ENCODE measurements around the gene KLHL22. TPM values are rescaled to one million over a fixed set of nuclear protein-coding genes. Genes with fewer than 3 reads are reported as not detected.

The KLHL22 gene
- total RNA-seq, 1 donor from 2014 or later = 17.7 TPM

DNA sequence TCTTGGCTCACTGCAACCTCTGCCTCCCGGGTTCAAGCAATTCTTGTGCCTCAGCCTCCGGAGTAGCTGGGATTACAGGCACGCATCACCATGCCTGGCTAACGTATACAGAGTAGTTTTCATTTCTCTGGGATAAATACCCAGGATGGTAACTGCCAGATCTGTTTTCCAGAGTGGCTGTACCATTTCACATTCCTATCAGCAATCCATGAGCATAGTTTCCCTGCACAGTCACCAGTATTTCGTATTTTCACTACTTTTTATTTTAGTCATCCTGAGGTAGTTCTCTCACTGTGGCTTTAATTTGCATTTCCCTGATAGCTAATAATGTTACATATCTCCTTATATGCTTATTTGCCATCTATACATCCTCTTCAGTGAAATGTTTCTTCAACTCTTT, 47.0 kb downstream of the KLHL22 start:
- Mint-ChIP-seq H3K27ac (no peak overlapping the region), H3K9me3 (no peaks in the 10 kb centered on the region), H3K4me1 (no peaks in the 10 kb centered on the region), H3K27me3 (no peaks in the 10 kb centered on the region), H3K36me3 (ENCODE audit: low read depth) (peaks cover 17% of the 10 kb centered on the region), H3K4me3 (no peak overlapping the region)
- DNase-seq = no peak
- intact Hi-C loops (cut with micrococcal nuclease) = no loop called here

DNA sequence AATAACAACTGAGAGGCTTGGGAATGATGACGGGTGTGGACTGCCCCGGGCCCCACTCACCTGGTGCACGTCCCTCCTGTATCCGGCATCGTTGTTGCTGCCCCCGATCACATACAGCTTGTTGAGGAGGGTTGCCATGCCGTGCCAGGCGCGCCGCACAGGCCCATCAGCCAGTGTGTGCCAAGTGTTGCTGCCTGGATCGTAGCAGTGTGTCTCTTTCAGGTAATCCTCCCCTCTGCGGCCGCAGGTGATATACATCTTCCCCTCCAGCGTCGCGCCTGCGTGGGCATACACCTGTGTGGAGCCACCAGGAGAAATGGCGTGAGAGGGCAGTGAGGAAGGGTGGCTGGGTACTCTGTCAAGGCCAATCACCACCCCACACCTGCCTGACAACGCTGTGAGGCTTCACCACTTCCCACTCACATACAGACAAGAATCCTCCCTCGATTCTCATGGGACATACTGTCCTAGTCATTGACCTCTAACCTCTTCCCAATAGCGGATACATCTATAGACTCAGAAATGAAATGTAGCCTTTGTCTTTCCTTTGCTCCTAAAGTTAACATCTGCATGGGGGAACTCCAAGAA, 49.1 kb downstream of the KLHL22 start:
- intact Hi-C loops (cut with micrococcal nuclease) = no loop called here
- H3K36me3 Mint-ChIP-seq (ENCODE audit: low read depth) = peaks cover 22% of the 10 kb centered on the region
- H3K4me1 Mint-ChIP-seq = no peaks in the 10 kb centered on the region
- H3K27ac Mint-ChIP-seq = no peak overlapping the region
- no peaks in the 10 kb centered on the region for H3K9me3 Mint-ChIP-seq
- H3K27me3 Mint-ChIP-seq = no peaks in the 10 kb centered on the region
- no peak for DNase-seq
- no peak overlapping the region for H3K4me3 Mint-ChIP-seq

DNA sequence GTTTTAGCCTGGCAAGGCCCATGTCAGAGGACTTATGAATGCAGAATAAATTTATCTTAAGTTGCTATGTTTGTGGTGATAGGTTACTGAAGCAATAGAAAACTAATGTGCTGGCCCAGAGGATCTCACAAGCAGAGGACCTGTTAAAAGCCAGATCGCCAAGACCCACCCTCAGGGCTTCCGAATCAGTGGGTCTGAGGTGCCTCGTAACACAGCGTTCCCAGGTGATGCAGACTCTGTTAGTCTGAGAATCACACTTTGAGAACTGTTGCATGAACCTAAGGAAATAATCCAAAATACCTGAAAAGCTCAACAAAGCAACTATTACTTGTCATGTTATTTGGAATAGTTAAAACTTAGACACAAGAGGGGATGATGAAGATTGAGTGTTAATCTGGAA, 51.3 kb downstream of the KLHL22 start:
- Mint-ChIP-seq H3K27me3 (peaks cover 4% of the 10 kb centered on the region), H3K4me3 (no peak overlapping the region), H3K36me3 (ENCODE audit: low read depth) (peaks cover 19% of the 10 kb centered on the region), H3K27ac (no peak overlapping the region), H3K9me3 (no peaks in the 10 kb centered on the region), H3K4me1 (no peaks in the 10 kb centered on the region)
- DNase-seq = no peak
- intact Hi-C loops (cut with micrococcal nuclease) = no loop called here

DNA sequence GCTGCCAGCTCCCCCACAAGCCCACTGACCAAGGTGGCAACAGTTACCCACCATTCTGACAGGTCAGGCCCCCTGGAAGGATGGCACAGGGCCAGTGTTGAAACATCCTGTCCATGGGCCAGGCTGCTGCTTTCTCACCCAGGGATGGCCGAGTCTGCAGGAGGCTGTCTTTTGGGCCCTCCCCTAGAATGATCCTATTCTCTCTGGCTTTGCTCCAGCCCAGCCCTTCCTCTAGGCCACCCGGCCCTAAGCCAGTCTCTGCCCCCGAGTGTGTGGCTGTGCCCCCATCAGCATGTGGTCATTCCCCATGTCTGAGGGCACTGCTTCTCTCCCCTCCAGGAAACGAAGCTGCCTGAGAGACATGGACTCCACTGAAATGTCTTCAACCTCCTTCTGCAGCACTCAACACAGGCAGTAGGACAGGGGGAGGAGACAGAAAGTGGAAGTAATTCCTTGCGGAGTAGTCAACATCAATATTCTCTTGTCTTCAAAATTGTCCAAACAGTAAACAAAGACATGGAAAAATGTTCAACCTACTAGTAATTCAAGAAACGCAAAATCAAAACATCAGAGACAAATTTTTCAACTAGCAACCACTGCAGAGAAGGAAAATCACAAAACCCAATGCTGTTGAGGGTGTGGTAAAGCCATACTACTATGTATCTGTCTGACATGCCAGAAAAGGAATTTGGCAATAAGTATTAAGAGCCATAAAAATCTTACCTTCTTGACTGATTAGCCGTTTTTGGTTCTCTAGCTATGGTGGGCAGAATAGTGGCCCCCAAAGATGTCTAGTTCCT, 52.9 kb downstream of the KLHL22 start:
- intact Hi-C loops (cut with micrococcal nuclease) = no loop called here
- no peak for DNase-seq
- H3K9me3 Mint-ChIP-seq = no peaks in the 10 kb centered on the region

DNA sequence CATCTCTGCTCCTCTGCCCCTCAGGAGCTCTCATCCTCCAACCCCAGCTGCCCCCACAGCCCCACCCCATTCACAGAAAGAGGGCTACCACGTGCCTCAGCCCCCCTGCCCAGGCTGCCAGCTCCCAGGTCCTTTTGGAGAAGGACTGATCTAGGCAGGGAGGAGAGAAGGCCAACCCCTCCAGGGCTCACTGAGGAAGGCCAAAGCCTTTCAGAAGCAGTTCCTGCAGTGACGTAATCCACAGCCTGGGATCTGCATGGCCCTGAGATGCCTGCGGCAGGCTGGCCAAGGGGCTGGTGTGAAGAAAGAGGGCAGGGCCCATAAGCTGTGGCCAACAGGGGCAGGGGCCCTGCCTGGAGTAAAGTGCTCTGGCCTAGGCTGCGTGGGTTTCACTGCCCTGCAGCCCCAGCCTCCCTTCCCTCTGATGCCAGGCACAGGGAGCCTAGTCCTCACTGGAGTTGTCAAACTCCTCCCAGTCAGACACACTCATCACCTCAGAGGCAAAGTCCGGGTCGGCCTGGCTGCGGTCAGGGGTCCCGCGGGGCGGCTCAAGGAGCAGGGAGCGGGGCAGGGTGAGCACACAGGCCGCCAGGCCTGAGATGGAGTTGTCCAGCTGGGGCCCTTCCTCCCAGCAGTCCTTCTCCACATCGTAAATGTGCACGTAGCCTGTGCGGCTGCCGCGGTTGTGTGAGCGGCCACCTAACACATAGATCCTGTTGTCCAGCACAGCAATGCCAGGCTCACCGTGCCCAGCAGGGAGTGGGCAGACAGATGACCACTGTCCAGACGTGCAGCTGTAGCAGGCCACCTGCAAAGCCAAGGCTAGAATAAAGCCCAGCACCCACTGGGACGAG, 53.7 kb downstream of the KLHL22 start:
- peaks cover 4% of the 10 kb centered on the region for H3K4me1 Mint-ChIP-seq
- no peak for DNase-seq
- no peak overlapping the region for H3K4me3 Mint-ChIP-seq
- H3K27ac Mint-ChIP-seq = no peak overlapping the region
- H3K36me3 Mint-ChIP-seq (ENCODE audit: low read depth) = peaks cover 19% of the 10 kb centered on the region
- peaks cover 17% of the 10 kb centered on the region for H3K27me3 Mint-ChIP-seq
- H3K9me3 Mint-ChIP-seq = no peaks in the 10 kb centered on the region
- intact Hi-C loops (cut with micrococcal nuclease) = no loop called here

More for the DNA sequence above, 52.9 kb downstream of the KLHL22 start:
- Mint-ChIP-seq H3K36me3 (ENCODE audit: low read depth) (peaks cover 19% of the 10 kb centered on the region), H3K27ac (no peak overlapping the region), H3K27me3 (peaks cover 12% of the 10 kb centered on the region), H3K4me1 (no peaks in the 10 kb centered on the region), H3K4me3 (no peak overlapping the region)

DNA sequence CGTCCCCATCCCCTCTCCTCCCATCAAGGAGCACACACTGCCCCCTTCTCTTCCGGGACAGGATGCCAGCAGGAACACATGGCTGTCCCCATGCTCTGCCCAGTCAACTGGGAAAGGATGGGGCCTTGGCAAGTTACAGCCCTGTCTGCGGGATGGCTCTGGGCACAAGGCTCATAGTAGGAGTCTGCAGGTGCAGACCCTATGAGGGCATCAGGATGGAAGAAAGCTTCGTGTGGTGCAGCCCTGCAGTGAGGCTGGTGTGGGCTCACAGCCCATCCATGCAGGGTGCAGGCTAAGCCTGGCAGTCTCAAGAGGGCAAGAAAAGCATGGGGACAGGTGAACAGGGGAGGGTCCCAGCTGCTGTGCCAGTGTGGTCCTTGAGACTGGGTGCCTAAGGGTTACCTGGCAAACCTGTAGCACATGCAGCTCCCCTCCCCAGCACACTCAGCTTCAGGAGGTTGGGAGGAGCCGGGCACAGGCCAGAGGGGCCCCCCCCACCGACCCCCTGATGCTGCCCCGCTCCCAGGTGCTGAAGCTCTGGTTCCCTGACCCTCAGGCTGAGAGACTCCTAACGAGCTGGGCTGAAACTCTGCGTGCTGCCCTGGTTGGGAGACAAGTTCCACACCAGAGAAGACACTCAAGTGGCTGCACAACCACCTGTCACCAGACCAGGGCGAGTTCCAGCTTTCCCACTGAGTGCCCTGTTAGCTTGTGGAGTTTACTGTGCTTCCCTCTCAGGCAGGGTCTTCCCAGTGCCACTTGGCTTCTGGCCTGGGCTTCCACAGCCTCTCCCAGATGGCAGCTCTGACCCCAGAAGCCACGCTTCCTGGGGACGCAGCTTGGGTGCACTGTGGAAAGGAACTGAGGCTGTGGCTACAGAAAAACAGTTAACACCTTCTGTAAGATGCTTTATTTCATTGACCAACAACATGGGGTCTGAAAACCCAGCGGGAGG, 54.7 kb downstream of the KLHL22 start:
- Mint-ChIP-seq H3K4me3 (no peak overlapping the region), H3K36me3 (ENCODE audit: low read depth) (peaks cover 13% of the 10 kb centered on the region), H3K27ac (no peak overlapping the region), H3K27me3 (peaks cover 21% of the 10 kb centered on the region), H3K4me1 (peaks cover 4% of the 10 kb centered on the region), H3K9me3 (no peaks in the 10 kb centered on the region)
- no peak for DNase-seq
- intact Hi-C loops (cut with micrococcal nuclease) = no loop called here

DNA sequence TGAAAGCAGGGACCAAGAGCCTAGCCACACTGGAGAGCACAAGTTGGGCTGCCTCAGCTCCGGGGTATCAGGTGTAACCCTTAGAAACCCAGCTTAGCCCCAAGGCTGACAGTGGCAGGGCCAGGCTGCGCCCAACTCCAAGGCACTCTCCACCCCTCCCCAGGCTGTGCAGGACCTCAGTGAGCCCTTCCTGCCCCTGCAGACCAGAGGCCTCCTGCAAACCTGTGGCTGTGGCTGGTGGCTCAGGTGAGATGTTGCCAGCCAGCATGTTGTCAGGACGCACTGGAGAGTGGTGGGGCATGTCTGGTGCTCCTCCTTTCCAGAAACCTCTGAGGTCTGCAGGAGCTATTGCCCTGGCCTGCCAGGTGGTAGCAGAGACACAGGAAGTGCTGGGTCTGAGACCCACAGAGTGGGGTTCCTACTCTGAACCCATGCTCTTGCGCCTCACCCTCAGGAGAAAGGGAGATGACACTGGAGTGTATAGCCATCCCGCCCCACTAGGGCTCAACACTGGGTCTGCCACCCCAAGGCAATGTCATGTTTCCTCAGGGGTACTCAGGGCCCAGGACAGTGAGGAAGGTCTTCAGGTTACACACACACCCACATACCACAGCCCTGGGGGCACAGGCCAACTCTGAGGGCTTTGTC, 55.5 kb downstream of the KLHL22 start:
- no peaks in the 10 kb centered on the region for H3K9me3 Mint-ChIP-seq
- H3K36me3 Mint-ChIP-seq (ENCODE audit: low read depth) = peaks cover 13% of the 10 kb centered on the region
- no peak for DNase-seq
- H3K4me1 Mint-ChIP-seq = peaks cover 4% of the 10 kb centered on the region
- H3K27ac Mint-ChIP-seq = no peak overlapping the region
- no peak overlapping the region for H3K4me3 Mint-ChIP-seq
- peaks cover 30% of the 10 kb centered on the region for H3K27me3 Mint-ChIP-seq
- intact Hi-C loops (cut with micrococcal nuclease) = no loop called here

DNA sequence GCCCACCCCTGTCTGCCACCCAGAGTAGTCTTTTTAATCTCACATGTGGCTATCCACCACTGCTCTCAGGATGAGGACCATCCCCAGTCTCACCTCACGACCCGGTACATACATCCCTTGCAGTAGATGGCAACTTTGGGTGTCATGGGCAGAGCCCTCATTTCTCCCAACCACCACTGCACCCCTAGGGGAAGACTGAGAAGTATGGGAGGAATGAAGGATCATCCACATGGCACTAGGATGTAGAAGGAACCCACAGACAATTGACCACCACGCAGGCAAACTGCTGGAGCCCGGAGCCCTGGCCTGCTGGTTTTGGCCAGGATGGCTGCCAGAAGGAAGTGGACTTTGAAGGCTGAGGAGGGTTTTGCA, 56.1 kb downstream of the KLHL22 start:
- peaks cover 12% of the 10 kb centered on the region for H3K36me3 Mint-ChIP-seq (ENCODE audit: low read depth)
- H3K9me3 Mint-ChIP-seq = no peaks in the 10 kb centered on the region
- peaks cover 35% of the 10 kb centered on the region for H3K27me3 Mint-ChIP-seq
- peaks cover 4% of the 10 kb centered on the region for H3K4me1 Mint-ChIP-seq
- intact Hi-C loops (cut with micrococcal nuclease) = no loop called here
- no peak overlapping the region for H3K4me3 Mint-ChIP-seq
- DNase-seq = no peak
- no peak overlapping the region for H3K27ac Mint-ChIP-seq

DNA sequence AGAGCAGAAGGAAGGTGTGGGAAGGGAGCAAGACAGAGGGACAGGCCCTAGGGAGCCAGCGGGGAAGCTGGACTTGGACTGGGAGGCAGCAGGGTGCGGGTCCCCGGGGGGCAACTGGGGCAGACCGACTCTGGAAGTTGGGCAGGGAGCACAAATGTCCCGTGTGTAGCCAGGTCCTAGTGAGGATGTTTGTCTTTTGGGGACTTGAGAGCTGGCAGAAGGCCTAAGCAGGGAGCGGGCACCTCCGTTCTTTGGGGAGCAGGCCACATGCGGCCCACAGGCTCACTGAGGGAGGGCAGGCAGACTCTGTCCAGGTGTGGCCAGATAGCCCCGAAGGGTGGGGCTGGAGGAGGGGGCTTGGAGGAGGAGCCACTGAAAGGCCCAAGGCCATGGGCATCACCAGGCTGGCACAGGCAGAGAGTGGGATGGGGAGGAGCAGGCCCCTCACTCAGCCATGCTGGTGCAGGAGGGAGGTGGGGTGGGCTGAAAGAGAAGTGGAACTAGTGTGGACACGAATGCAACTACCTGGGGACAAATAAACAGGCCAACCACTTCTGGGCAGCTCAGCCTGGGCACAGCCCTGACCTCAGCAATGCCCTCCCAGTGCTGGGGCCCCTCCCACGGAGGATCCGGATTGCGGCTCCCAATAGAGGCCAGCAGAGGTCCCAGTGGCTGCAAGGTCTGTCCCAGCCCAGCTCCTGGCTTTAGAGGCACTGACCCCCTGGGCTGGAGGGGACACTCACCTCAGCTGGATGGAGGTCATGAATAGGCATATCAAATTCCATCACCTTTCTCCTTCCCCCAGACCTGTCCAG, 56.7 kb downstream of the KLHL22 start:
- Mint-ChIP-seq H3K4me1 (peaks cover 4% of the 10 kb centered on the region), H3K27me3 (peaks cover 42% of the 10 kb centered on the region), H3K27ac (no peak overlapping the region), H3K36me3 (ENCODE audit: low read depth) (peaks cover 6% of the 10 kb centered on the region), H3K4me3 (no peak overlapping the region), H3K9me3 (no peaks in the 10 kb centered on the region)
- no peak for DNase-seq
- intact Hi-C loops (cut with micrococcal nuclease) = no loop called here

DNA sequence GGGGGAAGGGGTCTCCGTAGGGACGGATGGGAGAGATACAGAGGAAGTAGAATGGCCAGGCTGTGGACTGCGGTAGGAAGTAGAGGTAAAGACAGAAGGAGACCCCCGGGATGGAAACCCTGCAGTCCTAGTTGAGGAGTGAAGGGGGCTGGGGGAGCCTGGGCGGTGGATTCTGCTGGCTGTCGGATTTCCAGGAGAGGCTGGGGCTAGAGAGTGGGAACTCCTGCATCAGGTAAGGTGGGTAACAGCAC, 57.2 kb downstream of the KLHL22 start:
- Mint-ChIP-seq H3K4me3 (no peak overlapping the region), H3K27me3 (peaks cover 44% of the 10 kb centered on the region), H3K9me3 (no peaks in the 10 kb centered on the region), H3K27ac (no peak overlapping the region), H3K36me3 (ENCODE audit: low read depth) (peaks cover 6% of the 10 kb centered on the region), H3K4me1 (peaks cover 4% of the 10 kb centered on the region)
- intact Hi-C loops (cut with micrococcal nuclease) = no loop called here
- DNase-seq = peak; percentile 55

DNA sequence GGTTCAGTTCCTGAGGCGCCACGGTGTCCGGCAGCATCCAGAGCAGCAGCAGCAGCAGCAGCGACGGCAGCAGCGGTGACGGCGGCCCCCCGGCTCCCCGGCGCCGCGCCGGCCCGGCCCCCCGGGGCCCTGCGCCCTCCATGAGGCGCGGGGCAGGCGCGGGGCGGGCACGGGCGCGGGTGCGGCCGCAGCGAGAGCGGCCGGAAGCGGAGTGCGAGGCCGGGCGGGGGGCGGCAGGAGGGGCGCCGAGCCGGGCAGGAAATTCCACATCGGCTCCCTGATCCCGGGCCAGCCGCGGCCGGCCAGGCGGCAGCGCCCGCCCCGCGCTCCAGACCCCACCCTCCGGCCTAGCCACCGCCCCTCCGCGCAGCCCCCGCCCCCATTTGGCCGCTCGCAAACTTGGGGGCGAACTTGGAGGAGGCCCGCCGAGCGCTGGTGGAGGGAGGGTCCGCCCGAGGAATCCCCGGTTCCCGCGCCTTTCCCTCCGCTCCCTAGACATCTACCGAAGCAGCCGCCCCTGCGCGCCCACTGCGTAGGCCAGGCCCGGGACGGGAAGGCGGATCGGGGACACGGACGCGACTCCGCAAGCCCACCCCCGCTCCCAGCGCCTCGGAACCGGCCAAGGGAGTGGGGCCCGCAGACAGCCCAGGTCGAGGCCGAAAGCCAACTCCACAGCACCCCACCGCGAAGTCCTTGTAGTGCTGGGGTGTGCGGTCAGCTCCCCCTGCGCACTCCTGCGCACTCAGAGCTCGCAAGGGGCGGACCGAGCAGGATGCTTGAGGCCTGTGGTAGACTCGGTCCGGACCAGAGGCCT, 57.8 kb downstream of the KLHL22 start, which contains the start of gene SCARF2:
TSS of gene SCARF2 (minus strand) at position 213 of the 814 bp plus-strand sequence. CDS start at position 142, 71 bp downstream.
- H3K4me1 Mint-ChIP-seq = peaks cover 4% of the 10 kb centered on the region
- peaks cover 3% of the 10 kb centered on the region for H3K36me3 Mint-ChIP-seq (ENCODE audit: low read depth)
- H3K27ac Mint-ChIP-seq = no peak within 1 kb of the TSS
- peak within 1 kb of the TSS; percentile 74 for H3K4me3 Mint-ChIP-seq
- peaks cover 50% of the 10 kb centered on the region for H3K27me3 Mint-ChIP-seq
- intact Hi-C loops (cut with micrococcal nuclease) = no loop called here
- no peaks in the 10 kb centered on the region for H3K9me3 Mint-ChIP-seq
- DNase-seq = peak; percentile 58
